ENCODE data around the gene COL1A2. TPM values are rescaled to one million over a fixed set of nuclear protein-coding genes. Genes with fewer than 3 reads are reported as not detected.

The COL1A2 gene
- total RNA-seq, 1 donor from 2014 or later, result 28.0 TPM

DNA sequence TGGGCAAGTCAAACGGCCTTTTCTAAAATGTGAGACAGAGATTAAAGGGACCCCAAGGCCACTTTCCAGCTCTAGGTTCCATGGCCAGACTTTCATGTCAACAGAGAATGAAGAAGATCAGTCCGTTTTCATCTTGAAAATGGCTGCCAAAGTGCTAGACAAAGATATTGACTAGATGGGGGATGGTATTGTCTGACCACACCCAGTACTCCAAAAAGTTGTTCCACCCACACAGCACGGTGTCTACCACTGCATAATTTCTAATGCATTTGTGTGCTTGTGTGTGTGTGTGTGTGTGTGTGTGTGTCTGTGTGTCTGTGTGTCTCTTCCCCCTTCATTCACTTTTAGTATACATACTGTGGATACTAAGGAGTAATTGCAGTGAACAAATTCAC is 1.3 kb downstream of the COL1A2 start:
- Mint-ChIP-seq H3K9me3 (peaks cover 5% of the 10 kb centered on the region), H3K4me3 (peak overlapping the region; percentile 81), H3K36me3 (peaks cover 2% of the 10 kb centered on the region), H3K4me1 (peaks cover 36% of the 10 kb centered on the region), H3K27ac (no peak overlapping the region), H3K27me3 (ENCODE audit: insufficient read depth, low read depth) (peaks cover 6% of the 10 kb centered on the region)
- TF ChIP-seq EZH2phosphoT487 (IDR thresholded peaks at IDR 0.05) (no peak), EZH2 (IDR thresholded peaks at IDR 0.05) (no peak)
- TF ChIP-seq, protein P1, sequence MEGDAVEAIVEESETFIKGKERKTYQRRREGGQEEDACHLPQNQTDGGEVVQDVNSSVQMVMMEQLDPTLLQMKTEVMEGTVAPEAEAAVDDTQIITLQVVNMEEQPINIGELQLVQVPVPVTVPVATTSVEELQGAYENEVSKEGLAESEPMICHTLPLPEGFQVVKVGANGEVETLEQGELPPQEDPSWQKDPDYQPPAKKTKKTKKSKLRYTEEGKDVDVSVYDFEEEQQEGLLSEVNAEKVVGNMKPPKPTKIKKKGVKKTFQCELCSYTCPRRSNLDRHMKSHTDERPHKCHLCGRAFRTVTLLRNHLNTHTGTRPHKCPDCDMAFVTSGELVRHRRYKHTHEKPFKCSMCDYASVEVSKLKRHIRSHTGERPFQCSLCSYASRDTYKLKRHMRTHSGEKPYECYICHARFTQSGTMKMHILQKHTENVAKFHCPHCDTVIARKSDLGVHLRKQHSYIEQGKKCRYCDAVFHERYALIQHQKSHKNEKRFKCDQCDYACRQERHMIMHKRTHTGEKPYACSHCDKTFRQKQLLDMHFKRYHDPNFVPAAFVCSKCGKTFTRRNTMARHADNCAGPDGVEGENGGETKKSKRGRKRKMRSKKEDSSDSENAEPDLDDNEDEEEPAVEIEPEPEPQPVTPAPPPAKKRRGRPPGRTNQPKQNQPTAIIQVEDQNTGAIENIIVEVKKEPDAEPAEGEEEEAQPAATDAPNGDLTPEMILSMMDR (IDR thresholded peaks at IDR 0.05), result no peak
- H3K4me2 ChIP-seq, result peak overlapping the region; percentile 76
- peaks cover 7% of the 10 kb centered on the region for H3F3A ChIP-seq (ENCODE audit: low read depth)
- peak overlapping the region; percentile 45 for H2AFZ ChIP-seq (replicated peaks)
- peaks cover 22% of the 10 kb centered on the region for H3K4me1 ChIP-seq
- no peak overlapping the region for H3K27ac ChIP-seq
- H3K79me2 ChIP-seq (ENCODE audit: low read depth), result peaks cover 11% of the 10 kb centered on the region
- H3K27me3 ChIP-seq, result peaks cover 4% of the 10 kb centered on the region
- peak overlapping the region; percentile 57 for H3K4me3 ChIP-seq
- no peaks in the 10 kb centered on the region for H3K36me3 ChIP-seq
- no peak overlapping the region for H3K9ac ChIP-seq
- H4K20me1 ChIP-seq (ENCODE audit: low read depth), result no peaks in the 10 kb centered on the region
- no peaks in the 10 kb centered on the region for H3K9me3 ChIP-seq (ENCODE audit: low read depth)
- DNase-seq (ENCODE audit: low spot score), result peak; percentile 1

DNA sequence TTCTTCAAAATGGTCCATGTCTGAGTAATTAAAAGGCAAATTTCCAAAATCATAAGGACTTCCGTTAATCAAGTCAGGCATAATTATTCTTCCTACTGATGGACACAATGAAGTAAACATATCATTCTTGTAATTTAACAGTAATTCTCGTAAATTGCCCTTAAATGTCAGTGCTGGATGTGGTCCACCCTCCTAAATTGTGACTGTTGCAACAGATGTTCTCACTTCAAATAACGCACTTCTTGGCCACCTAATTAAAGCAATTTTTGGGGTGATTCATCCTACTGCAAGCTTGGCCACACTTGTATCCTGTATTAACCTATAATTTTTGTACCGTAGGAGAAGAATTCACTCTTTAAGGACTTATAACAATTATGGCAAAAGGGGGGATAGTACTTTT is 1.9 kb downstream of the COL1A2 start:
- peak overlapping the region; percentile 76 for H3K4me2 ChIP-seq
- H3K27me3 ChIP-seq, result peaks cover 4% of the 10 kb centered on the region
- peaks cover 11% of the 10 kb centered on the region for H3K79me2 ChIP-seq (ENCODE audit: low read depth)
- peak overlapping the region; percentile 57 for H3K4me3 ChIP-seq
- H3K36me3 ChIP-seq, result peaks cover 2% of the 10 kb centered on the region
- Mint-ChIP-seq H3K4me1 (peaks cover 30% of the 10 kb centered on the region), H3K9me3 (peaks cover 5% of the 10 kb centered on the region), H3K27ac (no peak overlapping the region), H3K36me3 (peaks cover 2% of the 10 kb centered on the region), H3K27me3 (ENCODE audit: insufficient read depth, low read depth) (peaks cover 6% of the 10 kb centered on the region), H3K4me3 (peak overlapping the region; percentile 58)
- TF ChIP-seq EZH2 (IDR thresholded peaks at IDR 0.05), result no peak
- TF ChIP-seq, protein P1 (IDR thresholded peaks at IDR 0.05), result no peak
- no peak for TF ChIP-seq EZH2phosphoT487 (IDR thresholded peaks at IDR 0.05)
- H2AFZ ChIP-seq (replicated peaks), result peak overlapping the region; percentile 45
- peaks cover 22% of the 10 kb centered on the region for H3K4me1 ChIP-seq
- H3K27ac ChIP-seq, result no peak overlapping the region
- H3K9ac ChIP-seq, result no peak overlapping the region
- H3F3A ChIP-seq (ENCODE audit: low read depth), result peaks cover 7% of the 10 kb centered on the region
- DNase-seq (ENCODE audit: low spot score), result no peak
- H4K20me1 ChIP-seq (ENCODE audit: low read depth), result no peaks in the 10 kb centered on the region
- H3K9me3 ChIP-seq (ENCODE audit: low read depth), result no peaks in the 10 kb centered on the region

DNA sequence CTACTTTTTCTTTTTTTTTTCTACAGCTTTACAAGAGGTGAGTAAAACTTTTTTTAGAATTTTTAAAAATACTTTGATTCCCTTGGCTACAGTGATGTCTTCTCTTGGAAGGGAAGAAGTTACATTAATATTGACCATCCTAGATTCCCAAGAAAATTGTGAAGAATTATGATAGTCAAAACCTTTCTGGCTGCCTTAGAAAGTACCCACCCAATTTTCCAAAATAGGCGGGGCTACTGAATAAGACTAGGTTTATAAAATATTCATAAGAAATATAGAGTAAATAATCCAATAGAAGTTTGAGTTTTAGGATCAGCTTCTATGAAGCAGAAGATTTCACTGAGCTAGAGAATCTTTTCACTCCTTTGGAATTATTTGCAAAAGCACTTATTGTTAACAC is 3.0 kb downstream of the COL1A2 start:
- Mint-ChIP-seq H3K9me3 (peaks cover 5% of the 10 kb centered on the region), H3K4me3 (no peak overlapping the region)
- H3K4me2 ChIP-seq, result no peak overlapping the region

More for the DNA sequence above, 3.0 kb downstream of the COL1A2 start:
- no peak for DNase-seq (ENCODE audit: low spot score)
- Histone ChIP-seq H3K9ac (no peak overlapping the region), H4K20me1 (ENCODE audit: low read depth) (no peaks in the 10 kb centered on the region), H3K79me2 (ENCODE audit: low read depth) (peaks cover 11% of the 10 kb centered on the region), H3K4me1 (peaks cover 12% of the 10 kb centered on the region), H3K27ac (no peak overlapping the region), H3K27me3 (peaks cover 4% of the 10 kb centered on the region), H3F3A (ENCODE audit: low read depth) (peaks cover 7% of the 10 kb centered on the region), H3K36me3 (peaks cover 9% of the 10 kb centered on the region), H2AFZ (replicated peaks) (no peak overlapping the region), H3K4me3 (no peak overlapping the region), H3K9me3 (ENCODE audit: low read depth) (no peaks in the 10 kb centered on the region)
- TF ChIP-seq, protein P1 (IDR thresholded peaks at IDR 0.05), result no peak
- TF ChIP-seq EZH2 (IDR thresholded peaks at IDR 0.05) (no peak), EZH2phosphoT487 (IDR thresholded peaks at IDR 0.05) (no peak)
- Mint-ChIP-seq H3K27me3 (ENCODE audit: insufficient read depth, low read depth) (peaks cover 6% of the 10 kb centered on the region), H3K27ac (no peak overlapping the region), H3K4me1 (peaks cover 19% of the 10 kb centered on the region), H3K36me3 (peaks cover 2% of the 10 kb centered on the region)
